Sigmoid colon (tissue), 7 donors: Measurements from ENCODE around the gene FAM107A. TPM values are rescaled to one million over a fixed set of nuclear protein-coding genes. Genes with fewer than 3 reads are reported as not detected.

Experiments used
- DNase-seq: peaks from one replicate; pipeline ENCODE4 v3.0.0-alpha.2; 2019
- H3K27ac ChIP-seq, 4 donors: fragments of 200-600 bp; sonication (generic); one replicate each; pipeline ENCODE4 v1.5.1; 2016 to 2019; ENCODE audit warnings: mild to moderate bottlenecking in 1 of 4
- H3K27me3 ChIP-seq, 3 donors: fragments of 200-600 bp; sonication (generic); one replicate each; pipeline ENCODE4 v1.5.1; 2019; ENCODE audit warnings: mild to moderate bottlenecking in 1 of 3
- H3K36me3 ChIP-seq, 4 donors: fragments of 200-600 bp; sonication (generic); one replicate each; pipeline ENCODE4 v1.5.1; 2016 to 2019
- H3K4me1 ChIP-seq, 4 donors: fragments of 200-600 bp; sonication (generic); one replicate each; pipeline ENCODE4 v1.5.1; 2017 to 2019
- H3K4me3 ChIP-seq, 4 donors: fragments of 200-600 bp; sonication (generic); one replicate each; pipeline ENCODE4 v1.5.1; 2017 to 2019; ENCODE audit warnings: mild to moderate bottlenecking in 2 of 4, moderate library complexity in 1 of 4
- H3K9me3 ChIP-seq, 4 donors: fragments of 200-600 bp in 3 of 4; sonication (generic) in 3 of 4; one replicate each; pipeline versions ENCODE4 v1.5.1 to v1.6.1; 2013 to 2019
- CTCF ChIP-seq, 4 experiments: fragments of 450-650 bp in 3 of 4; fragments of 200-600 bp in 1 of 4; IDR thresholded peaks; one replicate each; pipeline ENCODE4 v1.5.1; 2016 to 2019; ENCODE audit warnings: antibody characterized with exemption in 4 of 4, mild to moderate bottlenecking in 3 of 4, moderate library complexity in 2 of 4
- EP300 ChIP-seq, 4 donors: sonication (generic); formaldehyde crosslinking; IDR thresholded peaks; one replicate each; pipeline ENCODE4 v1.6.1; 2017; ENCODE audit warnings: antibody characterized with exemption in 4 of 4
- POLR2A ChIP-seq, 2 donors: fragments of 450-650 bp; IDR thresholded peaks; one replicate each; pipeline ENCODE4 v1.6.1; 2016; ENCODE audit warnings: antibody characterized with exemption in 2 of 2, mild to moderate bottlenecking in 2 of 2, moderate library complexity in 2 of 2
- POLR2AphosphoS5 ChIP-seq, 4 donors: sonication (generic); formaldehyde crosslinking; IDR thresholded peaks; one replicate each; pipeline ENCODE4 v1.6.1; 2017; ENCODE audit warnings: antibody characterized with exemption in 4 of 4
- WGBS, 2 donors: extraction: QIAGEN DNeasy Blood & Tissue Kit; methylation state at CpG; one replicate each; pipeline ENCODE4 v1.1.7; 2013; 5-methylcytosine and 5-hydroxymethylcytosine counted together
- intact Hi-C: fragments of 100-400 bp; cut with DNase I; formaldehyde crosslinking; loops from one replicate; pipeline ENCODE4 v1.15.1; 2023
- polyA plus RNA-seq, 3 donors: library from polyadenylated mRNA; stranded (reverse); fragments of 200-250 nt; gene quantifications; one replicate each; pipeline ENCODE4 v1.2.3, GENCODE V29; 2013
- total RNA-seq, 4 donors: library from RNA; depleted of rRNA; stranded (reverse); fragments of >200 nt; gene quantifications; one replicate each; pipeline ENCODE4 v1.1.0, GENCODE V29; 2016
- donor health status: healthy with polysubstance abuse.
- donor health status: Bipolar disorder and iron deficiency.
- donor health status: healthy.

FAM107A gene
- total and polyA plus RNA-seq, 7 donors = 10.9 to 56.7 (median 32.7) TPM

GRCh38 chr3:58526515-58526957 is 50.7 kb downstream of the FAM107A start:
- Histone ChIP-seq H3K36me3 (peaks cover 12 to 96% (median 19%) of the 10 kb centered on the region in 4 donors), H3K27ac (no peak overlapping the region), H3K9me3 (no peaks in the 10 kb centered on the region), H3K4me1 (peaks cover 0 to 6% (median 2%) of the 10 kb centered on the region in 4 donors), H3K27me3 (no peaks in the 10 kb centered on the region), H3K4me3 (no peak overlapping the region)
- 81 to 85% methylated on average over 7 of the region's 7 CpGs for WGBS, 2 donors
- DNase-seq = no peak
- no peak for TF ChIP-seq POLR2A (IDR thresholded peaks at IDR 0.05)
- TF ChIP-seq EP300 (IDR thresholded peaks at IDR 0.05) = no peak
- TF ChIP-seq CTCF (IDR thresholded peaks at IDR 0.05) = no peak
- no peak for TF ChIP-seq POLR2AphosphoS5 (IDR thresholded peaks at IDR 0.05)
- intact Hi-C loops = no loop called here

GRCh38 chr3:58524326-58524888 is 52.8 kb downstream of the FAM107A start:
- Histone ChIP-seq H3K9me3 (no peaks in the 10 kb centered on the region), H3K36me3 (peaks cover 12 to 96% (median 28%) of the 10 kb centered on the region in 4 donors), H3K27me3 (no peaks in the 10 kb centered on the region), H3K4me1 (peaks cover 0 to 6% (median 2%) of the 10 kb centered on the region in 4 donors), H3K4me3 (no peak overlapping the region), H3K27ac (no peak overlapping the region)
- TF ChIP-seq CTCF (IDR thresholded peaks at IDR 0.05) (no peak), POLR2AphosphoS5 (IDR thresholded peaks at IDR 0.05) (no peak), EP300 (IDR thresholded peaks at IDR 0.05) (no peak), POLR2A (IDR thresholded peaks at IDR 0.05) (no peak)
- intact Hi-C loops = no loop called here
- WGBS, 2 donors = 94 to 95% methylated on average over 11 of the region's 11 CpGs
- no peak for DNase-seq

- TF ChIP-seq EP300 (IDR thresholded peaks at IDR 0.05) (no peak), POLR2A (IDR thresholded peaks at IDR 0.05) (no peak), CTCF (IDR thresholded peaks at IDR 0.05) (no peak), POLR2AphosphoS5 (IDR thresholded peaks at IDR 0.05) (no peak)
- peaks cover 12 to 97% (median 29%) of the 10 kb centered on the region in 4 donors for H3K36me3 ChIP-seq
These were observed 54.3 kb downstream of the FAM107A start for GRCh38 chr3:58522759-58523425.

GRCh38 chr3:58521917-58522631 is 55.1 kb downstream of the FAM107A start:
- WGBS, 2 donors = 86 to 87% methylated on average over 10 of the region's 10 CpGs

More at GRCh38 chr3:58522759-58523425, 54.3 kb downstream of the FAM107A start:
- Histone ChIP-seq H3K27me3 (no peaks in the 10 kb centered on the region), H3K4me3 (no peak overlapping the region), H3K4me1 (no peaks in the 10 kb centered on the region), H3K27ac (no peak overlapping the region), H3K9me3 (no peaks in the 10 kb centered on the region)
- DNase-seq = no peak
- 87 to 95% methylated on average over 5 of the region's 5 CpGs for WGBS, 2 donors
- intact Hi-C loops = no loop called here

More at GRCh38 chr3:58521917-58522631, 55.1 kb downstream of the FAM107A start:
- Histone ChIP-seq H3K4me1 (no peaks in the 10 kb centered on the region), H3K27me3 (no peaks in the 10 kb centered on the region), H3K4me3 (no peak overlapping the region), H3K9me3 (no peaks in the 10 kb centered on the region), H3K36me3 (peaks cover 12 to 97% (median 31%) of the 10 kb centered on the region in 4 donors), H3K27ac (no peak overlapping the region)
- intact Hi-C loops = no loop called here
- DNase-seq = no peak
- TF ChIP-seq EP300 (IDR thresholded peaks at IDR 0.05) (no peak), CTCF (IDR thresholded peaks at IDR 0.05) (no peak), POLR2AphosphoS5 (IDR thresholded peaks at IDR 0.05) (no peak), POLR2A (IDR thresholded peaks at IDR 0.05) (no peak)
